HCT116 (cell line): ENCODE results near the gene MAML3. TPM values are rescaled to one million over a fixed set of nuclear protein-coding genes. Genes with fewer than 3 reads are reported as not detected.

Experiments
- ATAC-seq: fragments of 200-7000 bp; cut with Tn5 transposase; 2 replicates; pipeline ENCODE4 v1.9.1; 2020; ENCODE audit warnings: mild to moderate bottlenecking, moderate library complexity
- BruUV-seq: library from RNA; stranded (reverse); fragments of 400-500 nt; replicated peaks from 2 replicates; lab custom pipeline; 2021; lab: Mats Ljungman, UMichigan
- CTCF ChIA-PET: fragments of 300-600 bp; sonication (Branson Sonifier 250); formaldehyde crosslinking; loops from one replicate; lab custom pipeline; 2021; ENCODE audit warnings: antibody characterized with exemption; lab: Charles Lee
- POLR2A ChIA-PET: fragments of 300-600, 350-600 bp; sonication (Branson Sonifier 250); formaldehyde crosslinking; loops from one replicate; lab custom pipeline; 2021; ENCODE audit warnings: antibody characterized with exemption; lab: Charles Lee
- RAD21 ChIA-PET, 2 experiments: fragments of 300-600 bp; sonication (Branson Sonifier 250); formaldehyde crosslinking; loops; one replicate each; lab custom pipeline; 2023; ENCODE audit warnings: low total read pairs in 2 of 2; ENCODE audit not compliant: uncharacterized antibody in 2 of 2, unreplicated experiment in 2 of 2, low non-redundant PET in 1 of 2; lab: Charles Lee
- DNase-seq: peaks from one replicate; pipeline ENCODE4 v3.0.0-alpha.2; 2010; ENCODE audit warnings: low read depth, low spot score
- H2AFZ ChIP-seq: fragments of 200-600 bp; shearing (Covaris generic), sonication (generic); 2 replicates; pipeline ENCODE4 v1.6.1; 2017; ENCODE audit warnings: low read depth, mixed run types, mixed read lengths, antibody characterized with exemption, low read length; ENCODE audit not compliant: poor library complexity, severe bottlenecking
- H3K27ac ChIP-seq: 2 replicates; pipeline ENCODE4 v1.5.1; 2012; ENCODE audit warnings: low read depth, low read length
- H3K27me3 ChIP-seq: fragments of 200-600 bp; sonication (generic); 2 replicates; pipeline ENCODE4 v1.6.1; 2016; ENCODE audit warnings: mixed run types, low read length, mixed read lengths; ENCODE audit not compliant: insufficient read depth
- H3K36me3 ChIP-seq, 2 experiments: fragments of 200-500 bp in 1 of 2; fragments of 200-600 bp in 1 of 2; sonication (Bioruptor generic) in 1 of 2; sonication (generic) in 1 of 2; 2 replicates each; pipeline versions ENCODE4 v1.5.1 to v1.6.1; 2014 to 2016; ENCODE audit warnings: low read length in 2 of 2, inconsistent platforms in 1 of 2, mixed read lengths in 1 of 2, mixed run types in 1 of 2; ENCODE audit not compliant: insufficient read depth in 2 of 2, control insufficient read depth in 1 of 2
- H3K4me1 ChIP-seq, 2 experiments: fragments of 200-600 bp in 1 of 2; sonication (generic) in 1 of 2; 2 replicates each; pipeline versions ENCODE4 v1.5.1 to v1.6.1; 2012 to 2017; ENCODE audit warnings: low read length in 2 of 2, inconsistent platforms in 1 of 2, mild to moderate bottlenecking in 1 of 2, mixed read lengths in 1 of 2, mixed run types in 1 of 2, moderate library complexity in 1 of 2; ENCODE audit not compliant: insufficient read depth in 2 of 2, control insufficient read depth in 1 of 2
- H3K4me2 ChIP-seq: fragments of 200-600 bp; sonication (generic); 2 replicates; pipeline ENCODE4 v1.6.1; 2017; ENCODE audit warnings: mixed run types, low read length, mixed read lengths
- H3K4me3 ChIP-seq, 2 experiments: fragments of 200-600 bp in 1 of 2; sonication (generic) in 1 of 2; replicated peaks in 1 of 2; 2 replicates each; pipeline ENCODE4 v1.5.1; 2011 to 2016; ENCODE audit warnings: low read length in 2 of 2, control low read depth in 1 of 2, low read depth in 1 of 2, mild to moderate bottlenecking in 1 of 2, mixed read lengths in 1 of 2, mixed run types in 1 of 2
- H3K79me2 ChIP-seq: fragments of 200-600 bp; sonication (generic); 2 replicates; pipeline ENCODE4 v1.6.1; 2017; ENCODE audit warnings: mild to moderate bottlenecking, mixed run types, low read length, moderate library complexity, mixed read lengths; ENCODE audit not compliant: insufficient read depth
- H3K9ac ChIP-seq: fragments of 200-600 bp; sonication (generic); 2 replicates; pipeline ENCODE4 v1.6.1; 2016; ENCODE audit warnings: low read length, mixed read lengths
- H3K9me2 ChIP-seq: fragments of 200-600 bp; sonication (generic), shearing (Covaris generic); 2 replicates; pipeline ENCODE4 v1.6.1; 2017; ENCODE audit warnings: mixed run types, mild to moderate bottlenecking, moderate library complexity; ENCODE audit not compliant: insufficient read depth
- H3K9me3 ChIP-seq, 2 experiments: fragments of 200-500 bp in 1 of 2; fragments of 200-600 bp in 1 of 2; sonication (Bioruptor generic) in 1 of 2; sonication (generic) in 1 of 2; 2 replicates each; pipeline ENCODE4 v1.6.1; 2014 to 2017; ENCODE audit warnings: low read length in 2 of 2, mixed read lengths in 2 of 2, inconsistent platforms in 1 of 2, low read depth in 1 of 2, mild to moderate bottlenecking in 1 of 2, mixed run types in 1 of 2, moderate library complexity in 1 of 2; ENCODE audit not compliant: control insufficient read depth in 1 of 2, insufficient read depth in 1 of 2
- H4K20me1 ChIP-seq: fragments of 200-600 bp; sonication (generic), shearing (Covaris generic); 2 replicates; pipeline ENCODE4 v1.6.1; 2017; ENCODE audit warnings: mixed run types, mild to moderate bottlenecking, moderate library complexity; ENCODE audit not compliant: insufficient read depth
- CBX3 ChIP-seq: IDR thresholded peaks from 2 replicates; pipeline ENCODE4 v1.6.1; 2012; ENCODE audit warnings: low read depth
- CTCF ChIP-seq, 3 experiments: fragments of 200-600 bp in 1 of 3; sonication (generic) in 1 of 3; IDR thresholded peaks in 2 of 3; conservative IDR thresholded peaks in 1 of 3; 2 replicates each; pipeline ENCODE4 v1.5.1; 2012 to 2017; ENCODE audit warnings: low read depth in 2 of 3, low read length in 2 of 3, antibody characterized with exemption in 1 of 3, borderline replicate concordance in 1 of 3, control low read depth in 1 of 3, mild to moderate bottlenecking in 1 of 3, mixed read lengths in 1 of 3, mixed run types in 1 of 3, moderate library complexity in 1 of 3; ENCODE audit not compliant: insufficient read depth in 1 of 3
- EGR1 ChIP-seq: IDR thresholded peaks from 2 replicates; pipeline ENCODE4 v1.6.1; 2012; ENCODE audit warnings: low read depth
- EZH2 ChIP-seq: fragments of 200-600 bp; sonication (generic); IDR thresholded peaks from 2 replicates; pipeline ENCODE4 v1.6.1; 2017; ENCODE audit warnings: antibody characterized with exemption, mixed run types
- EZH2phosphoT487 ChIP-seq: fragments of 200-600 bp; IDR thresholded peaks from 2 replicates; pipeline ENCODE4 v1.6.1; 2018; ENCODE audit warnings: antibody characterized with exemption, borderline replicate concordance
- FOSL1 ChIP-seq: IDR thresholded peaks from 2 replicates; pipeline ENCODE4 v1.6.1; 2012; ENCODE audit warnings: low read depth
- JUND ChIP-seq: IDR thresholded peaks from 2 replicates; pipeline ENCODE4 v1.6.1; 2012
- MAX ChIP-seq: IDR thresholded peaks from 2 replicates; pipeline ENCODE4 v1.6.1; 2012
- POLR2A ChIP-seq: IDR thresholded peaks from 2 replicates; pipeline ENCODE4 v1.7.0; 2011; ENCODE audit warnings: borderline replicate concordance; ENCODE audit not compliant: insufficient read depth, insufficient read length; ENCODE audit errors: extremely low read depth
- POLR2AphosphoS5 ChIP-seq: IDR thresholded peaks from 2 replicates; pipeline ENCODE4 v1.6.1; 2011; ENCODE audit warnings: mild to moderate bottlenecking, low read depth, low read length, moderate library complexity
- RAD21 ChIP-seq: IDR thresholded peaks from 2 replicates; pipeline ENCODE4 v1.6.1; 2012; ENCODE audit warnings: low read depth, mild to moderate bottlenecking
- SIN3A ChIP-seq: IDR thresholded peaks from 2 replicates; pipeline ENCODE4 v1.6.1; 2012; ENCODE audit warnings: low read depth
- YY1 ChIP-seq: IDR thresholded peaks from 2 replicates; pipeline ENCODE4 v1.6.1; 2011; ENCODE audit warnings: low read length, low read depth, moderate library complexity, mild to moderate bottlenecking; ENCODE audit not compliant: insufficient replicate concordance; ENCODE audit errors: extremely low read depth
- ZNF274 ChIP-seq: fragments of 200-500 bp; sonication (Bioruptor generic); IDR thresholded peaks from 2 replicates; pipeline ENCODE4 v1.6.1; 2014; ENCODE audit warnings: mild to moderate bottlenecking, low read depth, low read length, inconsistent platforms
- intact Hi-C: fragments of 100-400 bp; cut with micrococcal nuclease; formaldehyde crosslinking; loops from 2 replicates; pipeline ENCODE4 v1.10.0; 2022
- total RNA-seq: library from RNA; stranded (reverse); gene quantifications from one replicate; pipeline ENCODE4 v1.2.1, GENCODE V29; 2021; ENCODE audit not compliant: unreplicated experiment

Gene MAML3
- total RNA-seq, 1 experiment from 2014 or later: 3.1 TPM

- Histone ChIP-seq H3K9me2 (no peaks in the 10 kb centered on the region), H4K20me1 (no peaks in the 10 kb centered on the region), H3K27ac (no peak overlapping the region), H3K9ac (no peak overlapping the region), H3K9me3 (no peaks in the 10 kb centered on the region), H3K4me1 (no peaks in the 10 kb centered on the region), H3K36me3 (no peaks in the 10 kb centered on the region), H2AFZ (no peak overlapping the region), H3K27me3 (no peaks in the 10 kb centered on the region), H3K79me2 (no peaks in the 10 kb centered on the region), H3K4me3 (no peak overlapping the region), H3K4me2 (no peak overlapping the region)
- intact Hi-C loops: no loop called here
- ChIA-PET POLR2A (interaction anchor here (0.6 kb wide), 1 partner anchor 12 kb away, joined by 3 read pairs; no protein-coding TSS in a partner anchor), CTCF (no interaction called here), RAD21 (no interaction called here)
- BruUV-seq: no TSS peak
- ATAC-seq (peak; percentile 53), DNase-seq (no peak)
- TF ChIP-seq CBX3: no peak
These were observed 404.0 kb downstream of the MAML3 start for GRCh38 chr4:139749835-139750498.

GRCh38 chr4:139749338-139749737, 404.6 kb downstream of the MAML3 start:
- H3K9ac ChIP-seq: no peak overlapping the region

More at GRCh38 chr4:139749338-139749737, 404.6 kb downstream of the MAML3 start:
- H3K27me3 ChIP-seq: no peaks in the 10 kb centered on the region
- DNase-seq: no peak
- RAD21 ChIA-PET: no interaction called here
- H3K9me3 ChIP-seq: no peaks in the 10 kb centered on the region
- H3K9me2 ChIP-seq: no peaks in the 10 kb centered on the region
- TF ChIP-seq POLR2A (no peak), EGR1 (no peak), SIN3A (no peak), YY1 (no peak), MAX (no peak), ZNF274 (no peak), EZH2 (no peak), CTCF (IDR thresholded peaks at IDR 0.05 in 2 of 3, conservative IDR thresholded peaks at IDR 0.05 in 1 of 3; ENCODE audit: borderline replicate concordance in 1 of 3, insufficient read depth in 1 of 3, low read depth in 2 of 3, low read length in 2 of 3) (no peak), CBX3 (no peak), EZH2phosphoT487 (no peak), POLR2AphosphoS5 (no peak), RAD21 (no peak), JUND (no peak), FOSL1 (no peak)
- TF ChIP-seq, all 23 proteins: peak for 0
- H3K4me1 ChIP-seq: no peaks in the 10 kb centered on the region
- intact Hi-C loops: no loop called here
- H3K4me2 ChIP-seq: no peak overlapping the region
- H3K36me3 ChIP-seq: no peaks in the 10 kb centered on the region
- H3K27ac ChIP-seq: no peak overlapping the region
- H3K4me3 ChIP-seq: no peak overlapping the region
- no peaks in the 10 kb centered on the region for H4K20me1 ChIP-seq
- ATAC-seq: no peak
- no peaks in the 10 kb centered on the region for H3K79me2 ChIP-seq
- no peak overlapping the region for H2AFZ ChIP-seq
- BruUV-seq: no TSS peak
- CTCF ChIA-PET: no interaction called here
- POLR2A ChIA-PET: no interaction called here
